HCT116 (cell line): ENCODE measurements around the gene TMEM209.

Experiments used
- ATF3 ChIP-seq: IDR thresholded peaks from 2 replicates; pipeline ENCODE4 v1.6.1; 2012
- CTCF ChIP-seq, 3 experiments: fragments of 200-600 bp in 1 of 3; sonication (generic) in 1 of 3; IDR thresholded peaks in 2 of 3; conservative IDR thresholded peaks in 1 of 3; 2 replicates each; pipeline ENCODE4 v1.5.1; 2012 to 2017; ENCODE audit warnings: low read depth in 2 of 3, low read length in 2 of 3, antibody characterized with exemption in 1 of 3, borderline replicate concordance in 1 of 3, control low read depth in 1 of 3, mild to moderate bottlenecking in 1 of 3, mixed read lengths in 1 of 3, mixed run types in 1 of 3, moderate library complexity in 1 of 3; ENCODE audit not compliant: insufficient read depth in 1 of 3
- EZH2 ChIP-seq: fragments of 200-600 bp; sonication (generic); IDR thresholded peaks from 2 replicates; pipeline ENCODE4 v1.6.1; 2017; ENCODE audit warnings: antibody characterized with exemption, mixed run types
- JUND ChIP-seq: IDR thresholded peaks from 2 replicates; pipeline ENCODE4 v1.6.1; 2012
- MAX ChIP-seq: IDR thresholded peaks from 2 replicates; pipeline ENCODE4 v1.6.1; 2012
- POLR2A ChIP-seq: IDR thresholded peaks from 2 replicates; pipeline ENCODE4 v1.7.0; 2011; ENCODE audit warnings: borderline replicate concordance; ENCODE audit not compliant: insufficient read depth, insufficient read length; ENCODE audit errors: extremely low read depth
- REST ChIP-seq: IDR thresholded peaks from 2 replicates; pipeline ENCODE4 v1.6.1; 2012; ENCODE audit warnings: low read depth
- SRF ChIP-seq: IDR thresholded peaks from 2 replicates; pipeline ENCODE4 v1.6.1; 2012; ENCODE audit warnings: low read depth
- YY1 ChIP-seq: IDR thresholded peaks from 2 replicates; pipeline ENCODE4 v1.6.1; 2011; ENCODE audit warnings: low read length, low read depth, moderate library complexity, mild to moderate bottlenecking; ENCODE audit not compliant: insufficient replicate concordance; ENCODE audit errors: extremely low read depth
- ZBTB33 ChIP-seq: IDR thresholded peaks from 2 replicates; pipeline ENCODE4 v1.6.1; 2011; ENCODE audit warnings: mild to moderate bottlenecking, low read length, moderate library complexity; ENCODE audit not compliant: insufficient replicate concordance; ENCODE audit errors: extremely low read depth
- ZNF274 ChIP-seq: fragments of 200-500 bp; sonication (Bioruptor generic); IDR thresholded peaks from 2 replicates; pipeline ENCODE4 v1.6.1; 2014; ENCODE audit warnings: mild to moderate bottlenecking, low read depth, low read length, inconsistent platforms

GRCh38 chr7:130180571-130181262 is 24.5 kb downstream of the TMEM209 start:
- TF ChIP-seq CTCF (IDR thresholded peaks at IDR 0.05 in 2 of 3, conservative IDR thresholded peaks at IDR 0.05 in 1 of 3; ENCODE audit: borderline replicate concordance in 1 of 3, insufficient read depth in 1 of 3, low read depth in 2 of 3, low read length in 2 of 3) (no peak), EZH2 (no peak), YY1 (no peak), ZBTB33 (no peak), SRF (no peak), ZNF274 (no peak), ATF3 (no peak), MAX (no peak), JUND (no peak), REST (no peak), POLR2A (no peak)
